LoVo (cell line): ENCODE data around the gene RUVBL2.
"Not testable (repeated sequence)": the region's sequence is repeated elsewhere in the genome, so short reads cannot be mapped to it uniquely, and the experiment has no call there.

Source experiments
- DNase-seq: peaks from one replicate; pipeline ENCODE4 v3.0.0-alpha.2; 2016; ENCODE audit warnings: low spot score

RUVBL2 gene

GRCh38 chr19:49049834-49050233, 56.1 kb downstream of the RUVBL2 start:
- not testable (repeated sequence) for DNase-seq

- peak; percentile 59 for DNase-seq
These were observed 56.8 kb downstream of the RUVBL2 start for GRCh38 chr19:49050376-49051033.

DNA sequence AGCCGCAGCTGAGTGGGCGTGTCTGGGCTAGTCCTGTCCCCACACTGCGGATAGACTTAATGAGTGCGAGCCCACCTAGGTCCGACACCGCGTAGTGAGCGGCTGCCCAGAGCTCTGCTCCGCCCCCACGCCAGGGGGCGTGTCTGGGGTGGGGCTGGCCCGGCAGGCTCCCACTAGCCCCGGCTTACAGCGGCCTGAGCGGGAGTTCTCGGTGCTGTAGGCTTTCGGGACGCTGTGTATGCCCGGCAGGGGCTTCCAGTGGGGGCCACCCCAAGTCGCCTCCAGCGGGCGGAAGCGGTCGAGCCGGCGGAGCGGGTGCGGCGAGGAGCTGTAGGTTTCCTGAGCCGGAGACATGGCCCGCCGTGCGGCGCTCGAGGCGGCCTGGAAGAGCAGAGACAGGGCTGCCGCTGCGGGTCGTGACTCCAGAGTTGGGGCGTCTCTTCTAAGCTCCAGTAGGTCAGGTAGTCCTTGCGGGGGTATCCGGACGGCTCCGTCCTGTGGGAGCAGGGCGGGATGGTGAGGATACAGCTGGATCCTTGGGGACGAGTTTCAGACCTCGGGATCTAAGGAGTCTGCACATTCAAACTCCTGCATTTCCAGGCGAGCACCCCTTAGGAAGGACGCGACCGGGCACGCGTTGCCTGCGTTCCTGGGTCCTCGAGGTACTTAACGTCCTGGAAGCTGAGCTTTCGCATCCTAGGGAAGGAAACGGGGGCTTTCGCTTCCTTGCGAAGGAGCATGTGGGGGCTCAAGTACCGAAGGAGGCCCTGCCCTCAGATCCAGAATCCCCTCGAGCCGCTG, 62.6 kb downstream of the RUVBL2 start:
- peak; percentile 65 for DNase-seq

DNA sequence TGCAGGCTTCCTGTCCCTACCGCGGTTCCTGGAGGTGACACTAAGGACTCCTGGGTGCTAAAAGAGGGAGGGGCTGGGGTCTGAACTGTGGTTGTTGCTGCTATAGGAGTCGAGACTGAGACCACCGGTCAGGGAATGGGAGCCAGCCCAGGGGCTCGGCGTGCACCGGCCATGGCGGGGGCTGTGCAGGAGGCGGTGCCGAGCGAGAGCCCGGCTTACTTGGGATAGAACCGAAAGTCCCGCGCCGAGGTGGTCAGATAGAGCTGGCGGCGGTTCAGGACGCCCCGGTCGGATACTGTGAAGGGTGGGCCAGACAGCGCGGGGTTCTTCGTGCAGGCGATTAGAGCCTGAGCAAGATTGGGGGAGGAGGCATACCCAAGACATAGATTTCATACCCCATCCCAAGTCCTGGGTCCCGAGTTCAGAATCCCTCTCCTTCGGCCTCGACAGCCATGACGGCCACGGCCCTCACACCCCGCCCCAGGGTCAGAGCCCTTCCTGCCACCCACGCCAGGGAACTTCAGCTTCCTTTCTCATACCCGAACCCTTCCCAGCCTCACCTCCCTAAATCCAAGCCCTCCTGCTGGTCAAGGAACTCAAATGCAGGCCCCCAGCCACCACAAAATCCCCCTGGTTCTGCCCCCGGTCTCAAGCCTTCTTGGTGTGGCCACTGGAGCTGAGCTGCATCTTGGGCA, 63.4 kb downstream of the RUVBL2 start:
- DNase-seq: not testable (repeated sequence)

- peak; percentile 26 for DNase-seq
These were observed 64.0 kb downstream of the RUVBL2 start, which contains the start of gene CGB7 for GRCh38 chr19:49057636-49058234. Gene CGB7, minus strand, starts transcription at chr19:49057749. Its CDS starts 2,374 bp downstream, at chr19:49055375.

DNA sequence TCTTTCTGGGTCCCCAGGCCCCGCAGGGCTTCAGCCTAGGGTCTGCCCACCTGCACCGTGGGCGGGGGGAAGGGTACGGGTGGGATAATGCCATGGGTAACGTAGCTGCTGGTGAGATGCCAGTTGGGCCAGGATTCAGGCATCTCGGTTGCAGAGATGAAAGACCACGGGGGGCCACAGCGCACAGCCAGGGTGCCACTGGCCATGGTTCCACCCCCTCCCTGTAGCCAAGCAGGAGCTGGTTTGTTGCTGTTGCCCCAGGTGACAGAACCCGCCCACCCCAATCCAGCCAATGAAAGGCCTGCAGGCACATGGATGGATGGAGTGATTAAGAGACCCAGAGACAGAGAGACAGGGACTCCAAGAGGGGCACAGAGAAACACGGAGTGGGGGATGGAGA, 64.9 kb downstream of the RUVBL2 start:
- DNase-seq: no peak

DNA sequence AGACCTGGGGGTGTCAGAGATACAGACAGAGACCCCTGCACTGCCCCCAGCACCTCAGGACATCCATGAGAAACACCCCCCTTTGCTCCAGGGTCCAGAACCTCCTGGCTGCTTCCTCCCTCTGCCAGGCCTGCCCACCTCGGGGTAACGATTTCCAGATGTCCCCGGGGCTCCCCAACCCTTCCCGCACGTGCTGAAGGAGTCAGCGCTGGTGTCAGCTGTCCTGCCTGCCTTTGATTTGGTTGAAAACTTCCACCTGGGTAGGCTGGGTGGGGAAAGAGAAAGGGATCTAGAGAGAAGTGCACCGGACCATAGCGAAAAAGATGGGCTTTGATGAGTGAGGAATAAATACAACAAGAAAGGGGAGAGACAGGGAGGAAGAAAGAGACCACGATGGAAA, 65.4 kb downstream of the RUVBL2 start:
- DNase-seq: no peak

- DNase-seq: no peak
These were observed 67.3 kb downstream of the RUVBL2 start for GRCh38 chr19:49061000-49061399.

GRCh38 chr19:49061445-49061844, 67.8 kb downstream of the RUVBL2 start:
- DNase-seq: no peak

DNA sequence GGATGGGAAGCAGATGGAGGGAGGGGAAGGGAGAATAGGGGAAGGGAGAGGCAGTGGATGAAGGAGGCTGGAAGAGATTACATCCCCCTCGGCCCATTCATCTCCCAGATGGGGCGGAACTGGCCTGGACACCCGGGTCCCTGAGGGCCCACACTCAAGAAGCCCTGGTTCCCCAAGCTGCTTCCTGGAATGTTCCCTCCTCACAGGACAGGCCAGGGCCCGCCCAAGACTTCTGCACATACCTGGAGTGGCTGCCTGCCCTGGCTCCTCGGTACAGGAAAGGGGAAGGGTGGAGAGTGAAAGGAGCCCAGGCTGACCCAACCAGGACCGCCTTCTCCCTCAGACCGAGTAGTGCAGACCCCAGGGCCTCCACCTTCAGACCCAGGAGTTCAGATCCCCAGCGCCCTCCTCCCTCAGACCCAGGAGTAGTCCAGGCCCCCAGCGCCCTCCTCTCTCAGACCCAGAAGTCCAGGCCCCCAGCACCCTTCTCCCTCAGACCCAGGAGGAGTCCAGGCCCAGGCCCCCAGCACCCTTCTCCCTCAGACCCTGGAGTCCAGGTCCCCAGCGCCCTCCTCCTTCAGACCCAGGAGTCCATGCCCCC, 70.4 kb downstream of the RUVBL2 start:
- no peak for DNase-seq

- DNase-seq: peak; percentile 56
These were observed 71.3 kb downstream of the RUVBL2 start, which contains the start of gene NTF4 for GRCh38 chr19:49064768-49065611. Gene NTF4, minus strand, starts transcription at chr19:49064818. Its CDS starts 2,821 bp downstream, at chr19:49061997.
